OCI-LY7 (cell line): ENCODE measurements around the gene SPECC1.

Experiments used
- EZH2phosphoT487 ChIP-seq: fragments of 200-600 bp; sonication (generic); IDR thresholded peaks from 2 replicates; pipeline ENCODE4 v1.6.1; 2018; ENCODE audit warnings: low read depth, borderline replicate concordance, mild to moderate bottlenecking, mixed run types, antibody characterized with exemption, low read length, moderate library complexity, mixed read lengths
- TF ChIP-seq, protein P1 (sequence below): fragments of 200-600 bp; sonication (generic); conservative IDR thresholded peaks from 2 replicates; pipeline ENCODE4 v1.5.1; 2014; ENCODE audit warnings: mild to moderate bottlenecking, antibody characterized with exemption, low read length, moderate library complexity, mixed read lengths

DNA sequence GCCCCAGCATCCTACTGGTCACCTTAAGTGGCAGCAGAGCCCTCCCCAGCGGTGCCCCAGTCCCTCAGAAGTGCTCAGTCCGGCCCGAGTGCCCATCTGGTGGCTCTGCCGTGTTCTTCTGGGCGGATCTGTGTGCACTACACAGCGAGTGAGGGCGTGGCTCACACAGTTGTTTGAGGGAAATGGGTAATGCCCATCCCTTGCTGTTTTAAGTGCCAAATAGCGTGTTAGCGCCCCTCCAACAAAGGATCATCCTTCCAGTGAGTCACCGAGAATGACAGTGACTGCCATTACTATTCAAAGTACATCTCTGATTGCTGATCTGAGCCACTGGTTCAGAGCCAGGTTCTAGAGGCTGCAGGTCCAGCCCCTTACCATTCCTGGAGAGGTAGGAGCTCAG lies 306.2 kb downstream of the SPECC1 start:
- TF ChIP-seq, protein P1, sequence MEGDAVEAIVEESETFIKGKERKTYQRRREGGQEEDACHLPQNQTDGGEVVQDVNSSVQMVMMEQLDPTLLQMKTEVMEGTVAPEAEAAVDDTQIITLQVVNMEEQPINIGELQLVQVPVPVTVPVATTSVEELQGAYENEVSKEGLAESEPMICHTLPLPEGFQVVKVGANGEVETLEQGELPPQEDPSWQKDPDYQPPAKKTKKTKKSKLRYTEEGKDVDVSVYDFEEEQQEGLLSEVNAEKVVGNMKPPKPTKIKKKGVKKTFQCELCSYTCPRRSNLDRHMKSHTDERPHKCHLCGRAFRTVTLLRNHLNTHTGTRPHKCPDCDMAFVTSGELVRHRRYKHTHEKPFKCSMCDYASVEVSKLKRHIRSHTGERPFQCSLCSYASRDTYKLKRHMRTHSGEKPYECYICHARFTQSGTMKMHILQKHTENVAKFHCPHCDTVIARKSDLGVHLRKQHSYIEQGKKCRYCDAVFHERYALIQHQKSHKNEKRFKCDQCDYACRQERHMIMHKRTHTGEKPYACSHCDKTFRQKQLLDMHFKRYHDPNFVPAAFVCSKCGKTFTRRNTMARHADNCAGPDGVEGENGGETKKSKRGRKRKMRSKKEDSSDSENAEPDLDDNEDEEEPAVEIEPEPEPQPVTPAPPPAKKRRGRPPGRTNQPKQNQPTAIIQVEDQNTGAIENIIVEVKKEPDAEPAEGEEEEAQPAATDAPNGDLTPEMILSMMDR, result no peak
- no peak for TF ChIP-seq EZH2phosphoT487
